Fibroblast of lung (primary cell): ENCODE results near the gene SCRT2. TPM values are rescaled to one million over a fixed set of nuclear protein-coding genes. Genes with fewer than 3 reads are reported as not detected.

ENCODE experiments used
- DNase-seq, 2 donors: peaks; one replicate each; pipeline versions ENCODE4 v3.0.0 to v3.0.0-alpha.2; 2010; ENCODE audit warnings: low read depth in 2 of 2
- H2AFZ ChIP-seq: 2 replicates; pipeline ENCODE4 v1.5.1; 2012; ENCODE audit warnings: low read length, control low read depth, inconsistent platforms
- H3K27ac ChIP-seq: 2 replicates; pipeline ENCODE4 v1.5.1; 2011; ENCODE audit warnings: low read length, control low read depth; ENCODE audit not compliant: insufficient read depth
- H3K27me3 ChIP-seq: 2 replicates; pipeline ENCODE4 v1.5.1; 2011; ENCODE audit warnings: mild to moderate bottlenecking, low read length; ENCODE audit not compliant: control insufficient read depth, insufficient read depth
- H3K36me3 ChIP-seq: 2 replicates; pipeline ENCODE4 v1.5.1; 2011; ENCODE audit warnings: low read length; ENCODE audit not compliant: control insufficient read depth, insufficient read depth
- H3K4me1 ChIP-seq: 2 replicates; pipeline ENCODE4 v1.5.1; 2011; ENCODE audit warnings: low read length; ENCODE audit not compliant: control insufficient read depth, insufficient read depth; ENCODE audit errors: extremely low read depth
- H3K4me2 ChIP-seq: 2 replicates; pipeline ENCODE4 v1.5.1; 2011; ENCODE audit warnings: low read length, control low read depth; ENCODE audit not compliant: insufficient read depth; ENCODE audit errors: extremely low read depth
- H3K4me3 ChIP-seq, 4 experiments: fragments of 200-600 bp in 1 of 4; sonication (generic) in 1 of 4; replicated peaks in 1 of 4; 2 replicates each; pipeline ENCODE4 v1.5.1; 2011 to 2016; ENCODE audit warnings: low read length in 4 of 4, low read depth in 3 of 4, mild to moderate bottlenecking in 3 of 4, control low read depth in 2 of 4, inconsistent platforms in 1 of 4, mixed read lengths in 1 of 4; ENCODE audit not compliant: insufficient read depth in 1 of 4; ENCODE audit errors: control extremely low read depth in 1 of 4
- H3K79me2 ChIP-seq: 2 replicates; pipeline ENCODE4 v1.5.1; 2012; ENCODE audit warnings: mild to moderate bottlenecking, low read length, inconsistent platforms; ENCODE audit not compliant: control insufficient read depth, insufficient read depth
- H3K9ac ChIP-seq: 2 replicates; pipeline ENCODE4 v1.5.1; 2011; ENCODE audit warnings: mild to moderate bottlenecking, low read length, control low read depth; ENCODE audit not compliant: insufficient read depth
- H3K9me3 ChIP-seq: 2 replicates; pipeline ENCODE4 v1.5.1; 2012; ENCODE audit warnings: low read depth, low read length; ENCODE audit not compliant: control insufficient read depth, insufficient read depth
- H4K20me1 ChIP-seq: 2 replicates; pipeline ENCODE4 v1.5.1; 2011; ENCODE audit warnings: low read length; ENCODE audit not compliant: control insufficient read depth, insufficient read depth; ENCODE audit errors: extremely low read depth
- EZH2 ChIP-seq: IDR thresholded peaks from 2 replicates; pipeline ENCODE4 v1.5.1; 2012; ENCODE audit warnings: low read length, control low read depth, mild to moderate bottlenecking; ENCODE audit errors: missing control alignments
- polyA plus RNA-seq, 2 donors: library from polyadenylated mRNA; depleted of rRNA in 1 of 2; stranded (reverse) in 1 of 2; unstranded in 1 of 2; fragments of >200 nt; gene quantifications; 2 replicates each; pipeline ENCODE4 v1.2.1, GENCODE V29; 2011 to 2012; ENCODE audit warnings: missing spikeins in 1 of 2
- total RNA-seq: library from RNA; depleted of rRNA; stranded (reverse); fragments of >200 nt; gene quantifications from 2 replicates; pipeline ENCODE4 v1.2.1, GENCODE V29; 2014
- TF ChIP-seq, protein P1 (sequence below), 2 donors: IDR thresholded peaks in 1 of 2; conservative IDR thresholded peaks in 1 of 2; 1 replicate in 1 of 2; 2 replicates in 1 of 2; pipeline ENCODE4 v1.5.1; 2011 to 2012; ENCODE audit warnings: low read length in 2 of 2, control low read depth in 1 of 2, inconsistent platforms in 1 of 2, low read depth in 1 of 2, mild to moderate bottlenecking in 1 of 2

SCRT2 gene
- total and polyA plus RNA-seq, 2 donors (not counting 1 experiment from before 2014, with no cell fraction given), result not detected

- peaks cover 13% of the 10 kb centered on the region for H3K27me3 ChIP-seq
- no peak overlapping the region for H3K27ac ChIP-seq
- H3K4me1 ChIP-seq, result no peaks in the 10 kb centered on the region
- TF ChIP-seq, protein P1, sequence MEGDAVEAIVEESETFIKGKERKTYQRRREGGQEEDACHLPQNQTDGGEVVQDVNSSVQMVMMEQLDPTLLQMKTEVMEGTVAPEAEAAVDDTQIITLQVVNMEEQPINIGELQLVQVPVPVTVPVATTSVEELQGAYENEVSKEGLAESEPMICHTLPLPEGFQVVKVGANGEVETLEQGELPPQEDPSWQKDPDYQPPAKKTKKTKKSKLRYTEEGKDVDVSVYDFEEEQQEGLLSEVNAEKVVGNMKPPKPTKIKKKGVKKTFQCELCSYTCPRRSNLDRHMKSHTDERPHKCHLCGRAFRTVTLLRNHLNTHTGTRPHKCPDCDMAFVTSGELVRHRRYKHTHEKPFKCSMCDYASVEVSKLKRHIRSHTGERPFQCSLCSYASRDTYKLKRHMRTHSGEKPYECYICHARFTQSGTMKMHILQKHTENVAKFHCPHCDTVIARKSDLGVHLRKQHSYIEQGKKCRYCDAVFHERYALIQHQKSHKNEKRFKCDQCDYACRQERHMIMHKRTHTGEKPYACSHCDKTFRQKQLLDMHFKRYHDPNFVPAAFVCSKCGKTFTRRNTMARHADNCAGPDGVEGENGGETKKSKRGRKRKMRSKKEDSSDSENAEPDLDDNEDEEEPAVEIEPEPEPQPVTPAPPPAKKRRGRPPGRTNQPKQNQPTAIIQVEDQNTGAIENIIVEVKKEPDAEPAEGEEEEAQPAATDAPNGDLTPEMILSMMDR (conservative IDR thresholded peaks at IDR 0.05 in 1 of 2, IDR thresholded peaks at IDR 0.05 in 1 of 2; ENCODE audit: low read depth in 1 of 2, low read length in 2 of 2), result no peak
- TF ChIP-seq EZH2, result no peak
- no peak overlapping the region for H3K4me2 ChIP-seq
- no peak overlapping the region for H2AFZ ChIP-seq
- no peak for DNase-seq
- no peak overlapping the region for H3K9ac ChIP-seq
- H3K9me3 ChIP-seq, result no peaks in the 10 kb centered on the region
- H3K4me3 ChIP-seq, result no peak overlapping the region
- H3K36me3 ChIP-seq, result no peaks in the 10 kb centered on the region
- no peaks in the 10 kb centered on the region for H3K79me2 ChIP-seq
- H4K20me1 ChIP-seq, result no peaks in the 10 kb centered on the region
Observed at GRCh38 chr20:714453-714852, 38.9 kb upstream of the SCRT2 start.

DNA sequence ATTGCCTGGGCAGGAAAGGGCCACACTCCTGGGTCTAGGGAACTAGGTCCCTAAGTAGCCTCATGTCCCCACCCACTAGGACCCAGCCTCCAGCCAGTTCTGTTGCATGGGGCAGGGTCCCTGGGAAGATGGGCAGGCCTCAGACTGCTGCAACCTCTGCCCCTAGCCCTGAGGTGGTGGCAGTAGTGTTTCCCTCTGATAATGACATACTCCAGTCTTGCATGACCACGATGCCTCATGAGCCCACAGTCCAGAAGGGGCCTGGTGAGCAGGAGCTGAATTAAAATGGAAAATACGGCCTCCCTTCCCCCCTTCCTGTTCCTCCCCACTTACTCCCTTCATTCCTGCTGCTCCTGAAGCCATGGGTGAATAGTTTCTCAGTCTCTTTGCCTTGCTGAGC, 36.0 kb upstream of the SCRT2 start:
- no peak for TF ChIP-seq EZH2
- TF ChIP-seq, protein P1 (conservative IDR thresholded peaks at IDR 0.05 in 1 of 2, IDR thresholded peaks at IDR 0.05 in 1 of 2; ENCODE audit: low read depth in 1 of 2, low read length in 2 of 2), result no peak
- Histone ChIP-seq H4K20me1 (no peaks in the 10 kb centered on the region), H3K27me3 (peaks cover 13% of the 10 kb centered on the region), H3K9ac (no peak overlapping the region), H3K4me1 (no peaks in the 10 kb centered on the region), H3K79me2 (no peaks in the 10 kb centered on the region), H3K4me2 (no peak overlapping the region), H3K36me3 (no peaks in the 10 kb centered on the region), H3K4me3 (no peak overlapping the region), H2AFZ (no peak overlapping the region), H3K27ac (no peak overlapping the region), H3K9me3 (no peaks in the 10 kb centered on the region)
- no peak for DNase-seq

GRCh38 chr20:710780-711450, 35.3 kb upstream of the SCRT2 start:
- Histone ChIP-seq H3K27me3 (peaks cover 12% of the 10 kb centered on the region), H3K4me3 (no peak overlapping the region), H4K20me1 (no peaks in the 10 kb centered on the region), H2AFZ (no peak overlapping the region), H3K79me2 (no peaks in the 10 kb centered on the region), H3K9ac (no peak overlapping the region), H3K4me2 (no peak overlapping the region), H3K27ac (no peak overlapping the region), H3K36me3 (no peaks in the 10 kb centered on the region), H3K9me3 (no peaks in the 10 kb centered on the region), H3K4me1 (no peaks in the 10 kb centered on the region)
- TF ChIP-seq EZH2, result no peak
- TF ChIP-seq, protein P1 (conservative IDR thresholded peaks at IDR 0.05 in 1 of 2, IDR thresholded peaks at IDR 0.05 in 1 of 2; ENCODE audit: low read depth in 1 of 2, low read length in 2 of 2), result no peak
- no peak for DNase-seq
